SK-N-SH (cell line): ENCODE results near the gene TIAM1. TPM values are rescaled to one million over a fixed set of nuclear protein-coding genes. Genes with fewer than 3 reads are reported as not detected.

ENCODE experiments used
- CTCF ChIA-PET: fragments of 300-600, 350-600 bp; formaldehyde crosslinking; extraction: SDS; loops from one replicate; lab custom pipeline; 2021; lab: Yijun Ruan, JAX
- POLR2A ChIA-PET: fragments of 350-600 bp; sonication (Branson Sonifier 250); formaldehyde crosslinking; extraction: SDS; loops from one replicate; lab custom pipeline; 2020; ENCODE audit warnings: antibody characterized with exemption, inconsistent platforms; lab: Yijun Ruan, JAX
- DNase-seq: peaks from one replicate; pipeline ENCODE4 v3.0.0; 2012
- H2AFZ ChIP-seq: fragments of 200-600 bp; sonication (generic); 2 replicates; pipeline ENCODE4 v1.8.1; 2016; ENCODE audit warnings: antibody characterized with exemption, mild to moderate bottlenecking, low read depth
- H3F3A ChIP-seq: fragments of 200-600 bp; sonication (generic); replicated peaks from 2 replicates; pipeline ENCODE3; 2016; ENCODE audit warnings: antibody characterized with exemption, mild to moderate bottlenecking; ENCODE audit not compliant: insufficient read depth
- H3K27ac ChIP-seq, 2 experiments: fragments of 200-500 bp in 1 of 2; fragments of 200-600 bp in 1 of 2; sonication (Bioruptor generic) in 1 of 2; sonication (generic), shearing (Covaris generic) in 1 of 2; 2 replicates each; pipeline versions ENCODE4 v1.5.1 to v1.6.1; 2014 to 2016; ENCODE audit warnings: low read depth in 2 of 2, inconsistent platforms in 1 of 2, low read length in 1 of 2, mild to moderate bottlenecking in 1 of 2, mixed read lengths in 1 of 2
- H3K27me3 ChIP-seq: fragments of 200-600 bp; sonication (generic), shearing (Covaris generic); 2 replicates; pipeline ENCODE4 v1.6.1; 2016; ENCODE audit warnings: mixed run types; ENCODE audit not compliant: insufficient read depth
- H3K36me3 ChIP-seq, 2 experiments: fragments of 200-500 bp in 1 of 2; fragments of 200-600 bp in 1 of 2; sonication (Bioruptor generic) in 1 of 2; sonication (generic) in 1 of 2; replicated peaks in 1 of 2; 2 replicates each; pipeline versions ENCODE3 to v1.5.1; 2014 to 2016; ENCODE audit warnings: low read length in 1 of 2, mild to moderate bottlenecking in 1 of 2; ENCODE audit not compliant: insufficient read depth in 2 of 2, control insufficient read depth in 1 of 2
- H3K4me1 ChIP-seq, 2 experiments: fragments of 200-500 bp in 1 of 2; fragments of 200-600 bp in 1 of 2; sonication (Bioruptor generic) in 1 of 2; sonication (generic), shearing (Covaris generic) in 1 of 2; 2 replicates each; pipeline versions ENCODE4 v1.5.1 to v1.6.1; 2014 to 2016; ENCODE audit warnings: low read depth in 1 of 2, low read length in 1 of 2, mixed run types in 1 of 2; ENCODE audit not compliant: insufficient read depth in 2 of 2, control insufficient read depth in 1 of 2
- H3K4me2 ChIP-seq: fragments of 200-600 bp; sonication (generic), shearing (Covaris generic); 2 replicates; pipeline ENCODE4 v1.6.1; 2017; ENCODE audit warnings: mixed run types
- H3K4me3 ChIP-seq, 2 experiments: fragments of 200-500 bp in 1 of 2; fragments of 200-600 bp in 1 of 2; sonication (Bioruptor generic) in 1 of 2; sonication (generic), shearing (Covaris generic) in 1 of 2; 2 replicates each; pipeline versions ENCODE4 v1.5.1 to v1.8.1; 2014 to 2016; ENCODE audit warnings: low read depth in 2 of 2, inconsistent platforms in 1 of 2, low read length in 1 of 2, mild to moderate bottlenecking in 1 of 2, mixed read lengths in 1 of 2, moderate library complexity in 1 of 2
- H3K79me2 ChIP-seq: fragments of 200-600 bp; sonication (generic); 2 replicates; pipeline ENCODE4 v1.8.1; 2017; ENCODE audit warnings: mild to moderate bottlenecking; ENCODE audit not compliant: insufficient read depth
- H3K9ac ChIP-seq: fragments of 200-600 bp; sonication (generic); 2 replicates; pipeline ENCODE4 v1.6.1; 2017; ENCODE audit warnings: mixed run types
- H3K9me2 ChIP-seq: fragments of 200-600 bp; sonication (generic); 2 replicates; pipeline ENCODE4 v1.6.1; 2017; ENCODE audit warnings: mixed run types
- H3K9me3 ChIP-seq: fragments of 200-600 bp; sonication (generic); 2 replicates; pipeline ENCODE4 v1.6.1; 2017; ENCODE audit warnings: mixed run types, mild to moderate bottlenecking, moderate library complexity
- H4K20me1 ChIP-seq: fragments of 200-600 bp; sonication (generic); 2 replicates; pipeline ENCODE4 v1.6.1; 2017; ENCODE audit warnings: mild to moderate bottlenecking, mixed run types; ENCODE audit not compliant: insufficient read depth
- EP300 ChIP-seq, 2 experiments: IDR thresholded peaks; 2 replicates each; pipeline versions ENCODE4 v1.4.0 to v1.6.1; 2012; ENCODE audit warnings: borderline replicate concordance in 1 of 2, low read depth in 1 of 2, low read length in 1 of 2
- FOSL2 ChIP-seq: IDR thresholded peaks from 2 replicates; pipeline ENCODE4 v1.4.0; 2012; ENCODE audit warnings: low read depth, mild to moderate bottlenecking, moderate library complexity, borderline replicate concordance
- GABPA ChIP-seq: IDR thresholded peaks from 2 replicates; pipeline ENCODE4 v1.4.0; 2012; ENCODE audit warnings: low read depth, mild to moderate bottlenecking
- JUND ChIP-seq: IDR thresholded peaks from 2 replicates; pipeline ENCODE4 v1.4.0; 2012
- MAX ChIP-seq: IDR thresholded peaks from 2 replicates; pipeline ENCODE4 v1.4.0; 2012; ENCODE audit warnings: low read depth
- NFIC ChIP-seq: IDR thresholded peaks from 2 replicates; pipeline ENCODE4 v1.4.0; 2012; ENCODE audit warnings: borderline replicate concordance
- PBX3 ChIP-seq: IDR thresholded peaks from 2 replicates; pipeline ENCODE4; 2012
- REST ChIP-seq: IDR thresholded peaks from 2 replicates; pipeline ENCODE4 v1.6.1; 2012; ENCODE audit warnings: mild to moderate bottlenecking, low read depth, low read length, moderate library complexity
- RXRA ChIP-seq: IDR thresholded peaks from 2 replicates; pipeline ENCODE4 v1.4.0; 2012; ENCODE audit warnings: low read depth, mild to moderate bottlenecking, borderline replicate concordance
- TCF12 ChIP-seq: IDR thresholded peaks from 2 replicates; pipeline ENCODE4 v1.4.0; 2012
- TEAD4 ChIP-seq: IDR thresholded peaks from 2 replicates; pipeline ENCODE4 v1.4.0; 2012; ENCODE audit warnings: mild to moderate bottlenecking, borderline replicate concordance; ENCODE audit not compliant: insufficient read depth
- USF1 ChIP-seq: IDR thresholded peaks from 2 replicates; pipeline ENCODE4 v1.4.0; 2012; ENCODE audit warnings: low read depth, borderline replicate concordance
- YY1 ChIP-seq: IDR thresholded peaks from 2 replicates; pipeline ENCODE4 v1.4.0; 2012; ENCODE audit warnings: low read depth, mild to moderate bottlenecking
- polyA plus RNA-seq, 3 experiments: library from polyadenylated mRNA; depleted of rRNA; stranded (reverse); fragments of >200 nt; gene quantifications; 2 replicates each; pipeline ENCODE4 v1.2.3, GENCODE V29; 2012

TIAM1 gene
- polyA plus RNA-seq, 1 of the 3 experiments (the other 2 are of a cell fraction): 1.7 TPM

- no peak for DNase-seq
- ChIA-PET CTCF (interaction anchor here (0.7 to 1.4 kb wide), 2 partner anchors 8 to 17 kb away, joined by 3 read pairs; no protein-coding TSS in a partner anchor), POLR2A (no interaction called here)
- Histone ChIP-seq H4K20me1 (no peaks in the 10 kb centered on the region), H3K4me3 (no peak overlapping the region), H3K4me2 (peak overlapping the region; percentile 54), H3K27me3 (no peaks in the 10 kb centered on the region), H3K36me3 (no peaks in the 10 kb centered on the region), H3K27ac (peak overlapping the region; percentile 41 to 52; a peak in 3 of 4 replicates), H3K9me3 (no peaks in the 10 kb centered on the region), H3K4me1 (0 out of 4 replicates have a peak, but pooled peaks cover 0 to 7% of the 10 kb centered on the region in 2 experiments), H3F3A (no peaks in the 10 kb centered on the region), H2AFZ (no peak overlapping the region), H3K9me2 (no peaks in the 10 kb centered on the region), H3K9ac (no peak overlapping the region), H3K79me2 (no peaks in the 10 kb centered on the region)
- TF ChIP-seq MAX (0 out of 2 replicates have a peak, but pooled peaks have one; percentile 19), EP300 (IDR thresholded peaks at IDR 0.05; ENCODE audit: borderline replicate concordance in 1 of 2, low read depth in 1 of 2, low read length in 1 of 2) (peak in 1 of 2 experiments; percentile 86; a peak in 1 of 4 replicates), RXRA (peak; percentile 14; the same call in 1 of the 2 replicates), GABPA (no peak), USF1 (no peak), TEAD4 (peak; percentile 69; the same call in 1 of the 2 replicates), PBX3 (peak; percentile 78), NFIC (peak; percentile 70), FOSL2 (peak; percentile 82; the same call in 1 of the 2 replicates), JUND (peak; percentile 84), YY1 (no peak), TCF12 (peak; percentile 69), REST (0 out of 2 replicates have a peak, but pooled peaks have one; percentile 17)
Observed at GRCh38 chr21:31293986-31294385, 50.1 kb downstream of the TIAM1 start.
